Stimulated activated CD8-positive, alpha-beta memory T cell treated with anti-CD3 and anti-CD28 coated beads, Interleukin-7, amount 100 ng/mL, for 1 hour (primary cell): ENCODE data around the gene GFM1.

ENCODE experiments used
- DNase-seq, 2 donors: peaks; one replicate each; pipeline ENCODE4 v3.0.0-alpha.2; 2020; ENCODE audit warnings: low read depth in 2 of 2

GFM1 gene

DNA sequence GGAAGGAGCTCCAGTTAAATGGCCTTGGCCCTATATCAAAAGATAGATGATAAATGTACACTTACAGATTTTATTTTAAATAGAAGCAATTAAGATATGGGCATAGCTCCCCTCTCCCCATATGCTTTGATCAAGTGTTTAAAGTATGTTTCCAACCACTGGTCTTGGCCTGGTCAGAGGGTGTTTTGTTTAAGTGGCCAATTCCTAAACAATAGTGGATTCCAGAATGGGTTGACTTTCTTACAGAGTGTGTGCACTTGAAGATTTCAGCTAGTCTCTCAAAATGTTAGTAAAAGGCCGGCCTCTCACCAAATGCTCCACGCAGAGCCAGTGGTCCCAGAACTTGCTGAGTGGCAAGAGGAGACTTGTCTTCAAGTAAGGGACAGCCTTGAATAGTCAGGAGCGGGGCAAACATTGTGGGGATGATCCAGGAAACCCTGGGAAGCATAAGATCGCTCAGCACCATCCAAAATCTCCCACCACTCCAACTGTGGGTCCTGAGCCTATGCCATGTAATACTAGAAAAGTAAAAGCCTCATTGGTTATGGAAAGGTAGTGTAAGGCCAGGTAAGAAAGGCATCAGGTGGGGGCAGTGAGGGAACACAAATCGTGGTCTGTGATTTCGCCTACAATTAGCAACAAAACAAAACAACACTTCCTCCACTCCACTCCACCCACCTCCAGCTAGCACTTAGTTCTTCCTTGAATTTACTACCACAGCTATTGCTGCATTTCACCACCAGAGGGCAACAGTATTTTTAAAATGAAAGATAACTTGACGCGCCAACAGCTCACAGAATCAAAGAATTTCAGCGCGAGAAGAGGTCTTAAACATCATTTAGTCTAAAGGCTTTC lies 83.1 kb downstream of the GFM1 start:
- DNase-seq: peak; percentile 1 to 8

DNA sequence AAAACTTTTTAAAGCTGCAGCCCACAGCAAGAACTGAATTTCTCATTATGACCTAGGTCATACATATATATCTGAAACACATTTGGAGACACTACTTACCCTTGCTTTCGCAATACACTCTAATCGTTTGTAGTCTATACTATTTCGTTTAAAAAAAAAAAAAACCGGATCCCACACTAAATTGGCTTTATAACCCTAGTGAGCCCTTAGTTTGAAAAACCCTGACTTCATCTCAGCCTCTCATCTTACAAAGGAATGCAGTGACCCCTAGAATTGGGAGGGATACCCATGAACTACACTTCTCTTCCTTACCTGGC lies 83.7 kb downstream of the GFM1 start:
- DNase-seq: no peak

DNA sequence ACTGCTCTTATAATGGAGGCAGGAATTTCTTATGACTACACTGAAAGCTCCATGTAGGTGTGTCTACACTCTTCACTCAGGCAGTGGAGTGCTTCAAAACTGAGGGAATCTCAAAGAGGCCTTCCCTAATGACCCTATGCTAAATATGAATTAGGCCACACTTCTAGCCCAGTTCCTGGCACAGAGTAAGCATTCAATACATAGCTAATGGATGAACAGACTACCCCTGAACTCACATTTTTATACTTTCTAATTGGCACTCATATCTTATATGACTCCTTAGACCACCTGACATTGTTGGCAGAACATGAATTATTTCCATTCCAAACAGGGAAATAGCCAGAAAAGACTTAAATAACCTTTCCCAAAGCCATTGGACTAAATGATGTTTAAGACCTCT lies 84.5 kb downstream of the GFM1 start:
- no peak for DNase-seq

DNA sequence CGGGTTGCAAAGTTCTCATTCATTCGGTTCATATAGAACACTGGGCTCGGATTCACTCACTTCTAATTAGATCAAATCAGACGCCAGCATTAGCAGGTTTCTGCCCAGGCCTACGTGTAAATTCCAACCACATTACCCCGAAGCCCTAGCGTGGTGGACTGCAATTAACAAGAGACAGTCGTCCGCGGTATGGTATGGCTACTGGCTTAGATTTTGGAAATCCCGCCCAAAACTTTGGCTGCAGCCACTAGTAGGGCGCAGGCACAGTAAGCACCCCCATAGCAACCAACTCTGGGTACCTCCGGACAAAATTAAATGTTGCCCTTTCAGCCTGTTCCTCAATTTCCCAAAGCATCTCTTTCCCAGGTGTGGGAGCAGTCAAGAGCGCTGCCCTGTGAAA lies 87.2 kb downstream of the GFM1 start:
- no peak for DNase-seq

GRCh38 chr3:158731938-158732855 lies 87.9 kb downstream of the GFM1 start, which contains the start of gene RARRES1:
Gene RARRES1 (minus strand): TSS chr3:158732457. CDS start chr3:158732415, 42 bp downstream.
- peak in 1 of 2 donors; percentile 3 for DNase-seq

- DNase-seq: no peak
These were observed 88.5 kb downstream of the GFM1 start for GRCh38 chr3:158732856-158733200.

- no peak for DNase-seq
These were observed 89.3 kb downstream of the GFM1 start for GRCh38 chr3:158733656-158734055.

- no peak for DNase-seq
These were observed 91.1 kb downstream of the GFM1 start for GRCh38 chr3:158735296-158736033.

- DNase-seq: no peak
These were observed 93.1 kb downstream of the GFM1 start for GRCh38 chr3:158737410-158737809.

- no peak for DNase-seq
These were observed 93.8 kb downstream of the GFM1 start for GRCh38 chr3:158737976-158738615.

- DNase-seq: no peak
These were observed 94.3 kb downstream of the GFM1 start for GRCh38 chr3:158738653-158739052.

DNA sequence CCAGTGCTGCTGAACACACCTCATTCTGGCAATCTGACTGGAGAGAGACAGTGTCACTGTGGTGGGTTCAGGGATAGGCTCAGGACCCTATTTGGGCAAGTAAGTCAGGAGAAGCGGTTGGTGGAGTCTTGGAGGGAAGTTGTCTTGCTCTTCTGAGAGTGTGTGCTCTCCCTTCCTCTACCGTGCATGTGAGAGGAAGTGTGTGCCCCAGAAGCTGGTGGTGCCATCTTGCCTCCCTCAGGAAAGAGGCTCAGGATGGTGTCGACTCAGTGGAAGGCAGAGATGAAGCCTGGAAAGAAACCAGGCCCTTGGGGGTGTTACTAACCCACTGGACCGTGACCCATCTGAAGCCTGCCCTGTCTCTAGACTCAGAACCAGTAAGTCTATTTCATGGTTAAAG lies 94.8 kb downstream of the GFM1 start:
- DNase-seq: no peak

DNA sequence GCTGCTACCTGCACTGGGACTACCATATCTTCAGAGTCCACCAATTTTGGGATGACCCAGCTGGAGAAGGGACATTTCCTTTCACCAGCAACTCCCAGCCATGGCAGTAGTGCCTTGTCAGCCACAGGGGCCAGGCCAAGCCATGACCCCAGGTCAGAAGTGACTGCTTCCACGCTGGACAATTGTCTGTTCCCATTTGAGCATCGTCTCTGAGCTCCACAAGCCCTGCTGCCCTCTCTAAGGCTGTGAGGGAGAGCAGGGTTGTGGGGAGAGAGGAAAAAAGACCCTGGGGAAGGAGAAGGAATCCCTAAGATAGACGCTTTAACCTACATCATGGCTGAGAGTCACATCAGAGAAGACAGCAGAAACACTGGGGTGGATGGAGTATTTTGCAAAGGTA lies 95.3 kb downstream of the GFM1 start:
- no peak for DNase-seq
